GM23248 (cell line): Measurements from ENCODE around the gene PREX1. TPM values are rescaled to one million over a fixed set of nuclear protein-coding genes. Genes with fewer than 3 reads are reported as not detected.

Source experiments
- DNase-seq: peaks from one replicate; pipeline ENCODE4 v3.0.0-alpha.2; 2015
- H2AFZ ChIP-seq: fragments of 200-600 bp; sonication (generic); 2 replicates; pipeline ENCODE4 v1.6.1; 2016; ENCODE audit warnings: antibody characterized with exemption
- H3F3A ChIP-seq: fragments of 200-600 bp; sonication (generic); 2 replicates; pipeline ENCODE4 v1.6.1; 2016; ENCODE audit warnings: mild to moderate bottlenecking, antibody characterized with exemption, mixed run types; ENCODE audit not compliant: insufficient read depth
- H3K27ac ChIP-seq: fragments of 200-600 bp; sonication (generic); 2 replicates; pipeline ENCODE4 v1.5.1; 2016; ENCODE audit warnings: mild to moderate bottlenecking
- H3K27me3 ChIP-seq: fragments of 200-600 bp; sonication (generic); replicated peaks from 2 replicates; pipeline ENCODE4 v1.6.1; 2016; ENCODE audit warnings: mild to moderate bottlenecking; ENCODE audit not compliant: insufficient read depth
- H3K36me3 ChIP-seq: fragments of 200-600 bp; sonication (generic); 2 replicates; pipeline ENCODE4 v1.6.1; 2016; ENCODE audit warnings: low read depth, mild to moderate bottlenecking
- H3K4me1 ChIP-seq: fragments of 200-600 bp; sonication (generic); 2 replicates; pipeline ENCODE4 v1.6.1; 2016; ENCODE audit warnings: mild to moderate bottlenecking; ENCODE audit not compliant: insufficient read depth
- H3K4me2 ChIP-seq: fragments of 200-600 bp; sonication (generic); one replicate; pipeline ENCODE4 v1.6.1; 2016; ENCODE audit warnings: mild to moderate bottlenecking; ENCODE audit not compliant: unreplicated experiment
- H3K4me3 ChIP-seq: fragments of 200-600 bp; sonication (generic); 2 replicates; pipeline ENCODE4 v1.5.1; 2016; ENCODE audit warnings: mild to moderate bottlenecking
- H3K79me2 ChIP-seq: fragments of 200-600 bp; sonication (generic); 2 replicates; pipeline ENCODE4 v1.6.1; 2016; ENCODE audit warnings: mild to moderate bottlenecking; ENCODE audit not compliant: insufficient read depth
- H3K9ac ChIP-seq: fragments of 200-600 bp; sonication (generic); 2 replicates; pipeline ENCODE4 v1.6.1; 2016; ENCODE audit warnings: mild to moderate bottlenecking
- H3K9me2 ChIP-seq: fragments of 200-600 bp; sonication (generic); 2 replicates; pipeline ENCODE4 v1.6.1; 2016; ENCODE audit warnings: mixed run types, mild to moderate bottlenecking, moderate library complexity; ENCODE audit not compliant: insufficient read depth
- H3K9me3 ChIP-seq: fragments of 200-600 bp; sonication (generic); one replicate; pipeline ENCODE4 v1.6.1; 2017; ENCODE audit warnings: low read depth
- H4K20me1 ChIP-seq: fragments of 200-600 bp; sonication (generic); 2 replicates; pipeline ENCODE4 v1.6.0; 2016; ENCODE audit not compliant: insufficient read depth
- EZH2 ChIP-seq: fragments of 200-600 bp; sonication (generic); IDR thresholded peaks from 2 replicates; pipeline ENCODE4 v1.6.1; 2018; ENCODE audit warnings: antibody characterized with exemption, mild to moderate bottlenecking; ENCODE audit not compliant: insufficient read depth, poor library complexity, severe bottlenecking
- EZH2phosphoT487 ChIP-seq: fragments of 200-600 bp; sonication (generic); IDR thresholded peaks from 2 replicates; pipeline ENCODE4 v1.6.1; 2018; ENCODE audit warnings: antibody characterized with exemption, moderate library complexity, mild to moderate bottlenecking, low read depth; ENCODE audit not compliant: insufficient read depth
- WGBS, 2 experiments: methylation state at CpG; one replicate each; pipeline ENCODE4 v1.1.6; 2015 to 2017; ENCODE audit warnings: low lambda C conversion rate in 2 of 2, low coverage in 1 of 2; ENCODE audit errors: missing lambda C conversion rate in 2 of 2; 5-methylcytosine and 5-hydroxymethylcytosine counted together
- in situ Hi-C: fragments of 300-500 bp; cut with MboI; formaldehyde crosslinking; loops from 2 replicates; pipeline ENCODE4 v1.15.0; 2020
- polyA plus RNA-seq: library from polyadenylated mRNA; unstranded; fragments of >200 nt; fragmentation: Nextera tagmentation; extraction: Ambion mirVana; gene quantifications from 2 replicates; pipeline ENCODE4 v1.2.1, GENCODE V29; 2016
- total RNA-seq: library from RNA; depleted of rRNA; stranded (reverse); fragments of >200 nt; shearing (Covaris generic); gene quantifications from 2 replicates; pipeline ENCODE4 v1.2.3, GENCODE V29; 2014

Gene PREX1
- total and polyA plus RNA-seq, 2 experiments from 2014 or later, result 0.13 to 0.65 TPM

GRCh38 chr20:48744515-48744914, 83.3 kb downstream of the PREX1 start:
- Histone ChIP-seq H3K79me2 (no peaks in the 10 kb centered on the region), H3K4me2 (no peak overlapping the region), H3F3A (no peaks in the 10 kb centered on the region), H3K27me3 (no peaks in the 10 kb centered on the region), H2AFZ (no peak overlapping the region), H3K4me3 (no peak overlapping the region), H3K27ac (no peak overlapping the region), H3K9me3 (no peaks in the 10 kb centered on the region), H3K4me1 (no peaks in the 10 kb centered on the region), H3K36me3 (no peaks in the 10 kb centered on the region), H3K9me2 (no peaks in the 10 kb centered on the region), H4K20me1 (no peaks in the 10 kb centered on the region), H3K9ac (no peak overlapping the region)
- no peak for DNase-seq
- no peak for TF ChIP-seq EZH2
- no peak for TF ChIP-seq EZH2phosphoT487
- WGBS, 2 experiments, result 79 to 84% methylated on average over 6 of the region's 6 CpGs
- in situ Hi-C loops, result no loop called here

GRCh38 chr20:48743807-48744206, 84.0 kb downstream of the PREX1 start:
- no peak overlapping the region for H3K4me3 ChIP-seq
- H3K4me2 ChIP-seq, result no peak overlapping the region
- 0 out of 2 replicates have a peak, but pooled peaks cover 5% of the 10 kb centered on the region for H3K27me3 ChIP-seq
- in situ Hi-C loops, result no loop called here
- no peaks in the 10 kb centered on the region for H3K9me3 ChIP-seq
- H3K9me2 ChIP-seq, result no peaks in the 10 kb centered on the region
- no peaks in the 10 kb centered on the region for H3K79me2 ChIP-seq
- no peak overlapping the region for H3K9ac ChIP-seq
- TF ChIP-seq EZH2phosphoT487 (no peak), EZH2 (no peak)
- no peak overlapping the region for H2AFZ ChIP-seq
- no peaks in the 10 kb centered on the region for H4K20me1 ChIP-seq
- no peak for DNase-seq
- WGBS, 2 experiments, result 65 to 69% methylated on average over 5 of the region's 5 CpGs
- H3K4me1 ChIP-seq, result no peaks in the 10 kb centered on the region
- H3K27ac ChIP-seq, result no peak overlapping the region
- H3K36me3 ChIP-seq, result no peaks in the 10 kb centered on the region
- H3F3A ChIP-seq, result no peaks in the 10 kb centered on the region

GRCh38 chr20:48742912-48743680, 84.7 kb downstream of the PREX1 start:
- Histone ChIP-seq H3K9me3 (no peaks in the 10 kb centered on the region), H3K27me3 (0 out of 2 replicates have a peak, but pooled peaks cover 5% of the 10 kb centered on the region), H3K27ac (no peak overlapping the region), H3K9ac (no peak overlapping the region), H3F3A (no peaks in the 10 kb centered on the region), H3K36me3 (no peaks in the 10 kb centered on the region), H4K20me1 (no peaks in the 10 kb centered on the region), H2AFZ (no peak overlapping the region), H3K4me2 (no peak overlapping the region), H3K4me1 (no peaks in the 10 kb centered on the region), H3K4me3 (no peak overlapping the region), H3K79me2 (no peaks in the 10 kb centered on the region), H3K9me2 (no peaks in the 10 kb centered on the region)
- TF ChIP-seq EZH2 (no peak), EZH2phosphoT487 (no peak)
- in situ Hi-C loops, result no loop called here
- DNase-seq, result no peak
- 97% methylated on average over 16 of the region's 16 CpGs for WGBS, 2 experiments

GRCh38 chr20:48742233-48742632, 85.6 kb downstream of the PREX1 start:
- no peak overlapping the region for H3K4me3 ChIP-seq
- 54 to 59% methylated on average over 6 of the region's 6 CpGs for WGBS, 2 experiments
- H4K20me1 ChIP-seq, result no peaks in the 10 kb centered on the region
- TF ChIP-seq EZH2phosphoT487 (no peak), EZH2 (no peak)
- no peaks in the 10 kb centered on the region for H3K4me1 ChIP-seq
- no peaks in the 10 kb centered on the region for H3K9me3 ChIP-seq
- no peak overlapping the region for H3K9ac ChIP-seq
- no peaks in the 10 kb centered on the region for H3F3A ChIP-seq
- 0 out of 2 replicates have a peak, but pooled peaks cover 5% of the 10 kb centered on the region for H3K27me3 ChIP-seq
- no peaks in the 10 kb centered on the region for H3K36me3 ChIP-seq
- in situ Hi-C loops, result no loop called here
- no peaks in the 10 kb centered on the region for H3K9me2 ChIP-seq
- no peak overlapping the region for H3K4me2 ChIP-seq
- no peaks in the 10 kb centered on the region for H3K79me2 ChIP-seq
- H2AFZ ChIP-seq, result no peak overlapping the region
- no peak for DNase-seq
- no peak overlapping the region for H3K27ac ChIP-seq
